Stimulated activated CD4-positive, alpha-beta T cell treated with anti-CD3 and anti-CD28 coated beads, Interleukin-1b, Interleukin-23, amount 100 ng/mL, for 48 hours (primary cell): ENCODE results near the gene ACTN1.

Source experiments
- DNase-seq: peaks from one replicate; pipeline ENCODE4 v3.0.0-alpha.2; 2020

ACTN1 gene

DNA sequence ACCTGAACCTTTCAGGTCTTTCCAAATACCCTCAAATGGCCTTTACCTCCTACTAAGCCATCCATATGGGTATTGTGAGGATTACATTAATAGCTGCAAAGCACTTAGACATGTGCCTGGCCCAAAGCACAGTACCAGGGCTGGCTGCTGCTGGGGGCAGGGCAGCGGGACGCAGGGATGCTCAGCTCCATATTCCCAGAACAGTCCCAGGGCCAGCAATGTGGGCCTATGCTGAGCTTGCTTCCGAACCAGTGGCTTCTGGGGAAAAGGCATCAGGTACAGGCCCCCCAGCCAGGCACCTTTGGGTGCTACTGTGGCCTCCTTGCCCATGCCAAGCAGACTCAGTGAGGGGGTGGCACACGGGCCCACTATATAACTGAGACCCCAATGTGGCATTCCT is 10.4 kb downstream of the ACTN1 start:
- DNase-seq: no peak

DNA sequence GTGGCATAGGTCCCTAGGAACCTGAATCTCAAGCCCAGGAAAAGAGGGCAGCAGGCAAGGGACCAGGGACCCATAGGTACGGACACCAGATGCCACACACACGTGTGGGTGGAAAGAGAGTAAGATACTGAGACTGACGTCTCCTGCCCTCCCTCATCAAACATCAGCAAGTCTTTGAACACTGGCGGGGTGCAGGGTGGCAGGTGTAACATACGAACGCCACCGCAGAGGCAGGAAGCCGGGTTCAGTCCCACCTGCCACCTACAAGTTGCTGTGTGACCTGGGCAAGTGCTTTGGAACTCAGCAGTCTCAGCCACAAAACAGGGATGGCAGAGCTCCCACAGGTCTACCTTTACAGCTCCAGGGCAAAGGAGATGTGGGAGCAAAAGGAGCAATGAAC is 11.1 kb downstream of the ACTN1 start:
- peak; percentile 48 for DNase-seq

DNA sequence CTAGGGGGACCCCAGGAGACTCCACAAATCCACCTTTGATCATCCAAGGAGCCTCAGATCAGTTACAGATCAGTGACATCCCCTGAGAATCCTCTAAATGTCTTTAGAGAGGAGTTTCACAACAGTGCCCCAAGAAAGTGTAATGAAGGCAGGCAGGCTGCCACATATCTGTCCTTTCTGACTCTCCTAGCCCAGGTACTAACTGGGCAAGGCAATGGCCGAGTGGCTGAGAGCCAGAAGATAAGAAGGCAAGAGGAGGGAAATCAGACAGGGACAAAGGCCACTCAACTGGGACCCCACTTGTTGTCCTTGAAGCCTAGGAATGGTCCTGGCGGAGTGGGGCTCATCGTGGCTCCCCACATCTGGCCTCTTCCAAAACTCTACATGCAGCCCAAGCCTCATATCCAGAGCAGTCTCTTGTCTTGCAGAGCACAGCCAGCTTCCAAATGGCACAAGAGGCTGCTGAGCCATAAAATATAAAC is 11.6 kb downstream of the ACTN1 start:
- DNase-seq: no peak

DNA sequence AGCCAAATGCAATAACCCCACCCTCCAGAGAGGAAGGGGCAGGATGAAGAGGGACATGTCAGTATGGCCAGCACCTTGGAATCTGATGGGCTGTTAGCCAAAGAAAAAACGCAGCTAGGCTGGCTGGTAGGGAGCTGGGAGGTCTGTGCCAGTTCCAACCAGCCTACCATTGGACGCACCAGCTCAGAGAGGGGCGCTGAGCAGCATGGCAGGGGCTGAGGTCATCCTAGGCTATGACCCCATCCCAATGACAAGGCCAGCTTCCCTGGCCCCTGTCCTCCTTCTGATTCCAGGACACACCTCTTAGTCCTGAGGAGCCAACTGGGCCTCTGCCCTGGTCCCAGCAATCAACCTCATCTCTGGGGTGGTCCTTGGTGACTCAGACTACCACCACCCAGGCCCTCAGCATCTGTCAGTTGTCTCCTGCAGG is 12.2 kb downstream of the ACTN1 start:
- no peak for DNase-seq

DNA sequence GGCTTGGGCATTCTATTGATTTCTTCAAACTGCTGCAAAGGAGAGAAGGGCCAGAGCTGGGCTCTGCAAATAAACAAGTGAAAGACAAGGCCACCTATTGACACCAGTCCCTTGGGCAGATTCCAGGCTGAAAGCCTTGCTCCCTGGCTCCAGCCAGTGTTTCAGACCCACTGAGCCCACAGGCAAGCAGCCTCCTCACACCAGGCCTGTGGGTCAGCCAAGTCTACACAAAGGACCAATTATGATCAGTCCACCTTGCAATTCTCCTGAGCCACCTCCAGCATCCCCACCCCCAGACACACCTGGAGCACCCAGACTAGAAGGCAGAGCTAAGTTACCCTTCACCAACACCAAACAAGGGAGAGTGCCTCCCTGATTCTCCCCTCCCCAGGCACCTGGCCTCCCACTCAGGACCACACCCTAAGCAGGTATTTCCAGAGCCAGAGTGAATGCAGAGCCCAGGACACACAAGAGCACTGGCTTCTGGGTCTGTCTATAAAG is 13.8 kb downstream of the ACTN1 start:
- DNase-seq: no peak

DNA sequence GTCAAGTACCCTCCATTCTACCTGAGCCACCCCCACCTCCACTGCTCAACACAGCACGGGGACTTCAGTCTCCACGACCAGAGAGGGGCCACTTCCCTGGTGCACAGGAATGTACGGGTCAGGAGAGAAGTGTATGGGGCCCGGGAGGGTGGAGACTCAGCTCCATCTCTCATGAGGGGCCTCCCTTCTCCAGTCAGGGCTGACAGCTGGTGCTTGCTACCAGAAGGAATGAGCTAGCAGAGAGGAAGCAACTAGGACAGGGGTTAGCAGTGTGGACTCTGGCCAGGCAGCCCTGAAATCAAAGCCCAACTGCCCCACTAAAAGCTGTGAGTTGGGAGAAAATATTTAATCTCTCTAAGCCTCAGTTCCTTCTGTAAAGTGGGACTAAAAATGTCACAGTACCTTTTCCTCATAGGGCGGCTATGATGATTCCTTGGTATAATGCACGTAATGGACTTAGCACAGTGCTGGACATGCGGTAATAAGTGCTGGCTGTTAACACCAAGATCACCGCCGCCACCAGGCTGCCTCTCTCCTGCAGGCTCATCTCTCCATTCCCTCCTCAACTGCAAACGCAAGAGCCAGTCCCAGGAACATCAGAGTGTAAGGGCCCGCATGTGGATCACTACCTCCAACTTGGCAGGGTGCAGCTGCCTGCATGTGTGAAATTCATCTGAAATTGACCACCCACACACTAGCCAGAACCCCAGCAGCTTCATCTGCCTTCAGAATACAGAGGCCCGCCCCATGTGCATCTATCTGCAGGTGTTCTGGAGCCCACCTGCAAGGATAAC is 14.6 kb downstream of the ACTN1 start:
- DNase-seq: no peak

DNA sequence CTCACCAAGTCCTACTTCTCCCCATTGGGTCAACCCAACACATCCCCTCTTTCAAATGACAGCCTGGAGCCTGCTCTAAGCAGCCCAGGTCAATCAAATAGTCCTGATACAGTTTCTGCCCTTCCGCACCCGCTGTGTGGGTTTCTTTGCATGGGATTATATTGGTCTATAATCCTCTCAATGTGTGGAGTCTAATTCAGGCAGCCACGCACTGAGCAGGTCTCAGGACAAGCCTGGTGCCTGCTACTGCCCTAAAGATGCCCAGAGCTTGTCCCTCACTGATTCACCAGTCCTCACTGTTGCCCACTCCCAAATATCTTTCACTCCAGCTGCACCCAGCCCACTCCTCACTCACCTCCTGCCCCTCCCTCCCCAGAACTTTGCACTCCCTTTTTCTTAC is 16.4 kb downstream of the ACTN1 start:
- no peak for DNase-seq

DNA sequence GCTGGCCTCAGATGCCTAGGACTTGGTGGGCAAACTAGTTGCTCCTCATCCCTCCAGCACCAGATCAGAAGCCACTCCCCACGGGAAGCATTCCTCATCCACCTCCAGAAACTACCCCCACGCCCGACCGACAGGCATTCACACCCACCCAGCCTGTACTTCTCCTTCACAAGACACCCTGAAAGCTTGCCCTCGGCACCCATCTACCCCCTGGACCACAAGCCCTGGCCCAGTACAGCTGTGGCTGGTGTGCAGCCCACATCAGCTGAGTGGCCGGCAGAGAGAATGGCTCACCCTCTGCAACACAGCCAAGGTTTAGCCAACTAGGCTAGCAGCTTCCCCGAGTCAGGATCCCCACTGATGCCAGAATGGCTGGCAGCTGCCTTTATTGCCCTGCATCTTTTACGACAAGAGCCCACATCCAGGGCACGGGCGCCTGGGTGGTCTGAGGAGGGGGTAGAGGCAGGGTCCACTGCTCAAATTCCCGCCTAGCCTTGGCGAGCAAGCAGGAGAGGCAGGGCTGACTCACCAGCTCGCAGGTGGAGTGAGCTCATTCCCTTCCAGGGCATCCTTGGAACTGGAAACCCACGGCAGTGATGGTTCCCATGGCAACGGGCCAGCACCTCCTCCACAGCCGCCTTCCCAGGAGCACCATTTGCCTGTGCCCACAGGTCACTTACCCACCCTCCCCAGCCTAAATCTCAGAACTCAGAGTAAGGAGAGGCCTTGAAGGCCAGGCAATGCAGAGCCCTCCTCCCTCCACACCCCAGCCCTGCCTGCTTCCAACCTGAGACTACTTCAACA is 17.1 kb downstream of the ACTN1 start:
- no peak for DNase-seq

DNA sequence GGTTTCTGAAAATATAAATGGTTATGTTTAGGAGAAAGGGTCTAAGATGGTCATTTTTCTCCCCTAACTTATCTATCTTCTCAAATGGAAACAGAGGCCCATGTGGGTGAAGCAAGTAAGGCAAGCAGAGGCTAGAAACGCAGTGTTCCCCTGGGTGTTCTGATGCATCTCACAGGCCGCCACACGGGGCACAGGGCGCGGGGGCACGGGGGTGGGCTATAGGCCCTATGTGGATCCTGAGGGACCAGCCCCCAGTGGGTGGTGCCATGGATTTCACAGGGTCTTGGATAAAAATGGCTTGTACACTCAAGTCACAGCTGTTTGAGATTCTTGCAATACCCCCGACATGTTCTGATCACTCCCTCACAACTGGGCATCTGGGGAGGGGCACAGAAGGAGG is 17.7 kb downstream of the ACTN1 start:
- no peak for DNase-seq

DNA sequence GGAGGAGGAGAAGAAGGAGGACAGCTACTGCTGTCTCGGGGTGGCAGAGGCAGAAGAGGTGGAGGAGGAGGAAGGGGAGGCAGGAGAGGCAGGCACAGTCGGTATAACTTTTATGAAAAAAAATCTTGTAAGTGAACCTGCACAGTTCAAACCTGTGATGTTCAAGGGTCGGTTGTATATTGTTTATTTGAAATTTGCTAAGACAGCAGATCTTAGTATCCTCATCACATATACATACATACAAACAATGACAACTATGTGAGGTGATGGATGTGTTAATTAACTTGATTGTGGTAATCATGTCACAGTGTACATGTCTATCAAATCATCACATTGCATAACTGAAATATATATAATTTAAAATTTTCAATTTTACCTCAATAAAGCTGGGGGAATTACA is 19.0 kb downstream of the ACTN1 start:
- no peak for DNase-seq

DNA sequence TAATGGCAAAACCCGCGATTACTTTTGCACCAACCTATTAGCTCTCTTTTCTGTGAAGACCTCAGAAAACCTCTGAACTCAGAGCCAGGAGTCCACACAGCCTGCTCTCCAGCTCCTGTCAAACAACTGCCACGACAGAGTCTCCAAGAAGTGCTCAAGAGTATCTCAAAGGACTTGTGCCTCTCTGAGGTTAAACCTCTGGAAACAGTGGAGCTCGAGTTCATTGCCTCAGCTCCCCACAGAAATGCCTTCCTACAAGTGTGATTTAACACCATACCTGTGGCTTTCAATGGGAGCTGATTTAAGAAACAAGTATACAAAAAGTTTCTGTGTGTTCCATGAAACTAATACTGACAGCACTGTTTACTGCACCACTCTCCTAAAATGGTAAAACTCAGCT is 20.1 kb downstream of the ACTN1 start:
- no peak for DNase-seq

DNA sequence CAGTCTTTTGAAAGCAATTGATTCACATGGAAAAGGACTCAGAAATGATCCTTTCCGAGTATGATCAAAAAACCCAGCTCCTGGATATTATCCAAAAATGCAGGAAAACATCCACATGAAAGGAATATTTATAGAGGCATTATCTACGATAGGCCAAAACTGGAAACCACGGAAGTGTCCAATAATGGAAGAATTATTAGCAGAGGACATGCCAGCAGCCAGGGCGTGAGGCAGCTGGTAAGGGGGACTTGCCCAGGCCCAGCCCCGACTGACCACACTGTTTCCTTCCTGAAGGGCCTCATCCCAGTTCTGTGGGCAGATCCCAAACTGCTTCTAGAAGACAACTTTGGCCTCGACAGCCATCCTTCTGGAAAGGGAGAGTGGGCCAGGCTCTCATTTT is 20.5 kb downstream of the ACTN1 start:
- no peak for DNase-seq

DNA sequence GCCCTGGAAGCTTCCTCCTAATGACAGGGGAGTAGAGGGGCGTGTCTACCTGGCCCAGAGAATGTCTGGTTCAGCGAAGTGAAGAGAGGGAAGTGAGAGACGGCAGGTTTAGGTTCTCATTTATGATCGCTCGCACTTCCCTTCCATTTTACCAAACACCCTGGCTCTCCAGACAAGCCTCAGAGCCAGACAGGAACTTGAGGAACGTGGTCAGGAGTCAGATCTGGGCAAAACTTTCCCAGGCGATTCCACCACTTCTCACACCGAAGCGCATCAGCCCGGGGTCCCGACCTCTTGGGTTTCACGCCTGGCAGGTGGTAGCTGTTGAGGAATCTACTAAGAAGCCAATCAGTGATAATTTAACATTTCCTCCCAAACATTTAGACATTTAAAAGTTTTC is 21.3 kb downstream of the ACTN1 start:
- DNase-seq: no peak

DNA sequence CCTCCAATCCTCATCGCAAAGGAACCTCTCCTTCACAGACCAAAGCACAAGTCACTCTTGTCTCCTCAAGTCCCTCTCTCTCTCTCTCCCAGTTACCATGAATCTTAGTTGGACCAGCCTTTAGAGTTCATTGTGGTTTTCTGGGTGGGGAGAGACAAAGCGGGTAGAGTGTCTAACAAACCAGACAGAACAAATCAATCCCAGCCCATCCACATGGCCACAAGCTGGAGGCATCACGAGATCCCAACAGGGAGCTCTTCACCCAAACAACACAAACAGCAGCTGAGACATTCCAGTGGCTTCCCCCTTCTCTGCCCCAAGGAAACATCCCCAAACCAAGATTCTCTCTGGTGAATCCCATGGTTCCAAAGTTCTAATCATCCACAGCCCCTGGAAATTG is 22.4 kb downstream of the ACTN1 start:
- DNase-seq: no peak

DNA sequence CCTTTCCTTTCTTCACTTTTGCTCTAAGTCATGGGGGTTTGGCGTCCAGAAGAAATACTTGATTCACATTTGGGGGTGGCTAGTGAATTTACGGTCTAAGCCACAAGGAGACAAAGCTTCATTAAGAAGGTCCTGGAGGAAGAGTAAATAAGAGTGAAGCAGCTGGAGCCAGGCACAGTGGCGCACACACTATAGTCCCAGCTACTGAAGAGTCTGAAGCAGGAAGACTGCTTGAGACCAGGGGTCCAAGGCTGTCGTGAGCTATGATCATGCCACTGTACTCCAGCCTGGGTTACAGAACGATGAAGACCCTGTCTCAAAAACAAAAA is 23.3 kb downstream of the ACTN1 start:
- no peak for DNase-seq

DNA sequence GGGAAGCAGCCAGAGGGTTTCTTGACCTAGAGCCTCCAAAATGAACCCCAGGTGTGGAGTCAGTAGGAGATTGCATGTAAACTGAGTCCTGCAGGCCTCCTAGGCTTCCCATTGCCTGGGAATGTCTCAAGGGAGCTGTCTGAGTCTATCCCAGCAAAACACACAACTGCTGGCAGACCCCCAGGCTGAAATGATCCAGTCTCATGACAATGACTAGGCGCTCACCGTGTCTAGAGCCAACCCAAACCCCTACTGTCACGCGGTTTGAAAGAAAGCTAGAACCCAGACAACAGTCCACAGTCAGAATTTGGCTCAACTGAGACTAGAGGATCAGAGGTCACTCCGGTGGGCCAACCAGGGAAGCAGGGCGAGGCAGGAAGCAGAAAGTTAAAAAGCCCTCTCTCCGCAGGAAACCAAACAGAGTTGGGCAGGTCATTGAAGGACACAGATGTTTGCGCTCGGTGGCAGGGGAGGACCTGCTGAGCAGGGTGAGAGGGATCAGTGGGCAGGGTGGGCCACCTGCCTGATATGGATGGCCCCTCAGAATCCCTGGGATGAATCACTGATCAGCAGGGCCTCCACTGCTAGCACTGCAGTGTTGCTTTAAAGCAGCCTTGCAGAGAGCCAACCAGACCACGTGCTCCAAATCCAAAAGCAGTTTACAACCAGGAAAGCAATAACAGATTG is 23.8 kb downstream of the ACTN1 start:
- no peak for DNase-seq

DNA sequence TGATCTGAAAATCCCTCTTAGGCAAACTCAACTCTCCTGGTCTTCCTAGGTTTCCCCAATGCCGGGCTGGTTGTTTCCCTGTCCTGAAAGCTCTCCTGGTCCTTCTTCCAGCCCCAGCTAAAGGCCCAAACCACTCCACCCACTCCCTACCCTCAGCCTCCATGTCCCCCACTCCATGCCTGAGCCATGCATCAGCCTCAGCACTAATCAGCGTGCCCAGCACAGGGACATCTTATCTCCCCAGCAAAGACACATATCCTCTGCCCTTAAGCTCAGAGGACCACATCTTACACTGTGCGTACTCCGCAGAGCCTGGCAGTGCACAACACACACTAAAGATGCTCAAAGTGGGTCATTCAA is 25.9 kb downstream of the ACTN1 start:
- DNase-seq: no peak

DNA sequence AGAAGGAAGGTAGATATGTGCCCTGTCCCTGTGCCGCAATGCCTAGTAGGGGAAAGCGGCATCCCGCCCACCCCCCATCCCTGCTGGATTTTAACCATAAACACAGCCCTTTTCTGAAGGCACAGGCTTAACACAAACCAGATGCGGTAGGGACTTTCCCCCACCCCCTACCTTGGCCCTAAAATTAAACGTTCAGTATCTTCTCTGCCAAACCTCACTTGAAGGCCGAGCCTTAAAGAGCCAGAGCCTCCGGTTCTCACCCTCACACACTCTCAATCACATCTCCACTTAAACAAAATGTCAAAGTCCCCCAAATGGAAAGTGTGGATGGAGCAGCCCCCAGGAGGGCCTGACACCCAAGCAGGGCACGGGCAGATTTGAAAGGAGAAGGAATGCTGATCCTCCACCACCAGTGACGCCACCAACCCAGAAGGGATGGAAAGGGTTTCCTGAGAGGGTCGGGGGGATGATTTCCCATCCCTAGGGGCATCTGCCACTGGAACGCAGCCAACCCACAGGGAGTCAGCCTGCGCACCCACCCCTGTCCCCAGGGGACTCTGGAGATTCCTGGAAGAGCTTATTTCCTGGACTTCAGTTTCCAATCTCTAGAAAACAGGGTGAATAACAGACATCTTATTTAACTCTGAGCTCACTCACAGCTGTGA is 26.4 kb downstream of the ACTN1 start:
- DNase-seq: no peak

DNA sequence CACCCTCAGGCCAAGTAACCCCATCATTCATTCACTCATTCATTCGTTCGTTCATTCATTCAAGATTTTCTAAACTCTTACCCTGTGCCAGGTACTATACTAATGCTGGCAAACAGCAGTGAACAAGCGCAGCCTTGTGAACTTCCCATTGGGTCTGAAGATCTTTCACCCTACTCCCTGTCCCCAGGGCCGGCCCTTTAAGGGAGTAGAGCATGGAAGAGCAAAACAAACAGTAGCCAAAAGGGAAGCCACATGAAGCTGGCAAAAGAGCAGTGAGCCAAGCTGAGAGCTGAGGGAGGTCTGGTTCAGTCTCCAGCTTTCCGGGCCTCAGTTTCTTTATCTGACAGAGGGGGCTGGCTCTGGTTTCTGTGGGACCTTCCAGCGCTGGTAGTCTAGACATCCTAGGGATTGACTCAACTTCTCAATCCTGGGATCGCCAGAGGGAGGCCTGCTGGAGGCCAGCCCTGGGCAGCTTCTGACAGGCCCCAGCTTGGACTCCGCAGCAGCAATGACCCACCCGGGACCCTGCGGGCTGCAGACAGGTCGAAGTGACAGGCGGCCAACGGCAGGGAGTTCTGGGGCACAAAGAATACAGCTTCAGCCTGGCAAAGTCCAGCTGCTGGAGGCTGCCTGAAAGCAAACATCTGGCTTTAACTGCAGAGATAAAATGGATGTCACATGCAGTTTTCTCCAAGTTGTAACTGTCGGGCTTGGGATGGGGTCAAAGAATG is 27.1 kb downstream of the ACTN1 start:
- DNase-seq: no peak

DNA sequence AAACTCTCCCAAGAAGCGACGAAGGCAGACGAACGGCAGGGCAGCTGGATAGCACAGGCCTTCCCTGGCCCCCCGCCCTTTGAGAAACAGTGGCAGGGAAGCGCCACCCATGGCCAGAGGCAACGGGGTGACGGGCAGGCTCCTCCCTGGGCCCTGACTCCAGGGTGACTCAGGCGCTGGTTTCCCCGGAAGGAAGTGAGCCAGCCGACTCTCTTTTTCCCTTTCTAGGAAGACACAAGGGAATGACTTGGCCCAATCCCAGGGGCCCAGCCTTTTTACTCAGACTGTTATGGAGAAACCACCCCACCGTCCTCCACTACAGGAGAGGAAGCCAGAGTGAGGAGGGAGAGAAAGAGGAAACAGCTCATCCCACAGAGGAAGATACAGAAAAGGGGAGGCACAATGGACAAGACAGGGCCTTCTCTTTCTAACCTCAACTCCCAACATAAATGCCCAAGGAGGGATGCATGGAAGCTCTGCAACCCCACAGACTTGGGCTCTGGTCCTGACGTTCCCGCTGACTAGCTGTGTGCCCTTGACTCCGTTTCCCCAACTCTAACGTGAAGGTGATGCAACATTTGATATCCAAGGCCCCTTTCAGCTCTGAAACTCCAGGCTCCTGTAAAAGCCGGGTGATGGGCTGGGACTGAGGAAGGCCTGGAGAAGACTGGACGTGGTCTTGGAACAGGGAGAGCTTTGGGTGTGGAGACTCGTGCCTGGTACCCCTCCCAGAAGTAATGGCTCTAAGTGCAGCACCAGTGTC is 27.9 kb downstream of the ACTN1 start:
- DNase-seq: no peak

DNA sequence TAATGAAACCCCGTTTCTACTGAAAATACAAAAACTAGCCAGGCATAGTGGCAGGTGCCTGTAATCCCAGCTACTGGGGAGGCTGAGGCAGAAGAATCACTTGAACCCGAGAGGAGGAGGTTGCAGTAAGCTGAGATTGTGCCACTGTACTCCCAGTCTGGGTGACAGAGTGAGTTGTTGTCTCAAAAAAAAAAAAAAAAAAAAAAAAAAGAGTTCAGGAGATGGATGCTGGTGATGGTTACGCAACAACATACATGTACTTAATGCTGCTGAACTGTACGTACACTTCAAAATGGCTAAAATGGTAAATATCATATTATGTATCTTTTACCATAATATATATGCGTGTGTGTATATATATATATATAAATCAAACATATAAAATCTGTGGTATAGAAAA is 29.0 kb downstream of the ACTN1 start:
- no peak for DNase-seq

DNA sequence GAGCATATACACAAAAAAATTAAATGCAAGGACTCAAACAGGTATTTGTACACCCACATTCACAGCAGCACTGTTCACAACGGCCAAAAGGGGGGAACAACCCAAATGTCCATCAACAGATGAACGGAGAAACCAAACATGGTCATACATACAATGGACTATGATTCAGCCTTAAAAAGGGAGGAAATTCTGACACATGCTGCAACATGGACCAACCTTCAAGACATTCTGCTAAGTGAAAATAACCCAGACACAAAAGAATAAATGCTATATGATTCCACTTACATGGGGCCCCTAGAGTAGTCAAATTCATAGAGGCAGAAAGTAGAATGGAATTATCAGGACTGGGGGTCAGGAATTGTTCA is 29.5 kb downstream of the ACTN1 start:
- no peak for DNase-seq
